IMR-90 (cell line): Measurements from ENCODE around the gene CD93. TPM values are rescaled to one million over a fixed set of nuclear protein-coding genes. Genes with fewer than 3 reads are reported as not detected.

Experiments
- ATAC-seq: fragments of 200-7000 bp; cut with Tn5 transposase; 2 replicates; pipeline ENCODE4 v1.9.1; 2020; ENCODE audit warnings: low read depth, mild to moderate bottlenecking, moderate library complexity
- BruUV-seq: library from RNA; stranded (reverse); fragments of 400-500 nt; replicated peaks from 2 replicates; lab custom pipeline; 2021; lab: Mats Ljungman, UMichigan
- CTCF ChIA-PET: fragments of 300-600 bp; formaldehyde crosslinking; extraction: SDS; loops from one replicate; lab custom pipeline; 2021; ENCODE audit warnings: antibody characterized with exemption; lab: Yijun Ruan, JAX
- POLR2A ChIA-PET: fragments of 300-600 bp; sonication (Branson Sonifier 250); formaldehyde crosslinking; loops from one replicate; lab custom pipeline; 2022; ENCODE audit warnings: antibody characterized with exemption; ENCODE audit not compliant: unreplicated experiment; lab: Charles Lee
- DNase-seq: peaks from one replicate; pipeline ENCODE4 v3.0.0; 2013
- H2AFZ ChIP-seq: replicated peaks from 2 replicates; pipeline ENCODE3; 2013; ENCODE audit warnings: low read length, mild to moderate bottlenecking; ENCODE audit not compliant: poor library complexity
- H2AK5ac ChIP-seq: 2 replicates; pipeline ENCODE4 v1.6.1; 2013; ENCODE audit warnings: low read depth, low read length, inconsistent platforms
- H2AK9ac ChIP-seq: replicated peaks from 2 replicates; pipeline ENCODE3; 2013; ENCODE audit warnings: mild to moderate bottlenecking, low read depth, low read length, moderate library complexity; ENCODE audit not compliant: poor library complexity
- H2BK120ac ChIP-seq: 2 replicates; pipeline ENCODE4 v1.6.1; 2013; ENCODE audit warnings: low read depth, low read length, inconsistent platforms
- H2BK15ac ChIP-seq: 3 replicates; pipeline ENCODE4 v1.6.1; 2013; ENCODE audit warnings: low read depth, low read length, inconsistent platforms
- H2BK20ac ChIP-seq: 2 replicates; pipeline ENCODE4 v1.6.1; 2013; ENCODE audit warnings: low read depth, mild to moderate bottlenecking, inconsistent platforms, low read length, moderate library complexity
- H2BK5ac ChIP-seq: 2 replicates; pipeline ENCODE4 v1.6.1; 2013; ENCODE audit warnings: mild to moderate bottlenecking, low read depth, low read length, inconsistent platforms; ENCODE audit not compliant: poor library complexity, severe bottlenecking
- H3K14ac ChIP-seq: replicated peaks from 2 replicates; pipeline ENCODE4 v1.6.1; 2013; ENCODE audit warnings: low read depth, low read length, inconsistent platforms
- H3K18ac ChIP-seq: 2 replicates; pipeline ENCODE4 v1.6.1; 2013; ENCODE audit warnings: low read depth, low read length, control low read depth
- H3K23ac ChIP-seq: 2 replicates; pipeline ENCODE4 v1.6.1; 2013; ENCODE audit warnings: low read depth, low read length, inconsistent platforms
- H3K27ac ChIP-seq: 2 replicates; pipeline ENCODE4 v1.5.1; 2013; ENCODE audit warnings: mild to moderate bottlenecking, control low read depth, low read length; ENCODE audit not compliant: insufficient read depth
- H3K27me3 ChIP-seq: 2 replicates; pipeline ENCODE4 v1.6.1; 2013; ENCODE audit warnings: low read length; ENCODE audit not compliant: control insufficient read depth, insufficient read depth
- H3K36me3 ChIP-seq: 2 replicates; pipeline ENCODE4 v1.6.1; 2013; ENCODE audit warnings: low read length, mixed read lengths; ENCODE audit not compliant: control insufficient read depth, insufficient read depth
- H3K4ac ChIP-seq: 2 replicates; pipeline ENCODE4 v1.6.1; 2013; ENCODE audit warnings: low read depth, low read length, inconsistent platforms
- H3K4me1 ChIP-seq: 2 replicates; pipeline ENCODE4 v1.6.1; 2013; ENCODE audit warnings: low read length, mixed read lengths; ENCODE audit not compliant: control insufficient read depth, insufficient read depth
- H3K4me2 ChIP-seq: 2 replicates; pipeline ENCODE4 v1.6.1; 2013; ENCODE audit warnings: low read depth, mild to moderate bottlenecking, control low read depth, low read length, moderate library complexity
- H3K4me3 ChIP-seq: 2 replicates; pipeline ENCODE4 v1.5.1; 2013; ENCODE audit warnings: low read depth, mild to moderate bottlenecking, control low read depth, low read length, moderate library complexity; ENCODE audit not compliant: insufficient read depth
- H3K56ac ChIP-seq: 2 replicates; pipeline ENCODE4 v1.6.1; 2013; ENCODE audit warnings: low read length, inconsistent platforms; ENCODE audit not compliant: insufficient read depth; ENCODE audit errors: extremely low read depth
- H3K79me1 ChIP-seq, 2 experiments: 2 replicates each; pipeline ENCODE4 v1.6.1; 2013; ENCODE audit warnings: low read length in 2 of 2, inconsistent platforms in 1 of 2, low read depth in 1 of 2
- H3K9ac ChIP-seq: 2 replicates; pipeline ENCODE4 v1.6.1; 2013; ENCODE audit warnings: low read depth, low read length, control low read depth
- H3K9me1 ChIP-seq: 2 replicates; pipeline ENCODE4 v1.6.1; 2013; ENCODE audit warnings: low read length, inconsistent platforms; ENCODE audit not compliant: insufficient read depth
- H3K9me3 ChIP-seq: 2 replicates; pipeline ENCODE4 v1.6.1; 2013; ENCODE audit warnings: low read length; ENCODE audit not compliant: control insufficient read depth, insufficient read depth
- H4K20me1 ChIP-seq: 2 replicates; pipeline ENCODE4 v1.6.1; 2013; ENCODE audit warnings: low read length, inconsistent platforms; ENCODE audit not compliant: insufficient read depth
- H4K5ac ChIP-seq: 2 replicates; pipeline ENCODE4 v1.6.1; 2013; ENCODE audit warnings: mild to moderate bottlenecking, low read depth, low read length, control low read depth
- H4K8ac ChIP-seq, 2 experiments: 2 replicates each; pipeline ENCODE4 v1.6.1; 2013; ENCODE audit warnings: low read depth in 2 of 2, low read length in 2 of 2, control low read depth in 1 of 2, inconsistent platforms in 1 of 2
- H4K91ac ChIP-seq: 2 replicates; pipeline ENCODE4 v1.6.1; 2013; ENCODE audit warnings: low read depth, low read length, inconsistent platforms; ENCODE audit not compliant: insufficient read depth
- BHLHE40 ChIP-seq: fragments of 150-350 bp; IDR thresholded peaks from 2 replicates; pipeline ENCODE4 v1.6.1; 2016; ENCODE audit warnings: mild to moderate bottlenecking, low read depth, low read length
- CEBPB ChIP-seq: IDR thresholded peaks from 2 replicates; pipeline ENCODE4 v1.6.1; 2012; ENCODE audit warnings: low read depth, low read length, improper control_type of control experiment
- CHD1 ChIP-seq: IDR thresholded peaks from 2 replicates; pipeline ENCODE4 v1.6.1; 2012; ENCODE audit warnings: low read depth, low read length, improper control_type of control experiment
- ELK1 ChIP-seq: fragments of 150-350 bp; IDR thresholded peaks from 2 replicates; pipeline ENCODE4 v1.6.1; 2016; ENCODE audit warnings: low read depth, mild to moderate bottlenecking, low read length, moderate library complexity, borderline replicate concordance
- MAFK ChIP-seq: IDR thresholded peaks from 2 replicates; pipeline ENCODE4 v1.6.1; 2012; ENCODE audit warnings: low read depth, low read length, improper control_type of control experiment
- MXI1 ChIP-seq: IDR thresholded peaks from 2 replicates; pipeline ENCODE4 v1.6.1; 2012; ENCODE audit warnings: low read depth, mild to moderate bottlenecking, low read length, moderate library complexity, borderline replicate concordance
- POLR2A ChIP-seq: IDR thresholded peaks from 2 replicates; pipeline ENCODE4 v1.6.1; 2012; ENCODE audit warnings: mild to moderate bottlenecking, low read depth, low read length
- RAD21 ChIP-seq: IDR thresholded peaks from 2 replicates; pipeline ENCODE4 v1.6.1; 2012; ENCODE audit warnings: low read length, improper control_type of control experiment
- RFX5 ChIP-seq: IDR thresholded peaks from 2 replicates; pipeline ENCODE4 v1.8.0; 2012; ENCODE audit warnings: low read depth, mild to moderate bottlenecking, low read length, moderate library complexity
- SMC3 ChIP-seq: fragments of 150-350 bp; IDR thresholded peaks from 2 replicates; pipeline ENCODE4 v1.6.1; 2016; ENCODE audit warnings: low read depth, mild to moderate bottlenecking, antibody characterized with exemption, low read length, moderate library complexity
- WGBS, 2 experiments: methylation state at CpG; one replicate each; pipeline versions ENCODE4 v1.1.5 to v1.1.7; 2013; ENCODE audit warnings: missing lambda C conversion rate in 2 of 2; ENCODE audit not compliant: insufficient read length in 1 of 2; ENCODE audit errors: extremely low coverage in 2 of 2; 5-methylcytosine and 5-hydroxymethylcytosine counted together
- dilution Hi-C: fragments of 300-500 bp; cut with HindIII; formaldehyde crosslinking; loops from one replicate; pipeline ENCODE4 v1.14.3; 2018; ENCODE audit warnings: low sequenced_read_pairs; ENCODE audit not compliant: unreplicated experiment
- in situ Hi-C: fragments of 300-500 bp; cut with MboI; formaldehyde crosslinking; loops from 3 replicates; pipeline ENCODE4 v1.14.3; 2019; ENCODE audit warnings: low sequenced_read_pairs, inconsistent platforms, mixed read lengths
- intact Hi-C: fragments of 100-400 bp; cut with micrococcal nuclease; formaldehyde crosslinking; loops from 2 replicates; pipeline ENCODE4 v1.10.0; 2022
- polyA plus RNA-seq, 3 experiments: library from polyadenylated mRNA; depleted of rRNA; stranded (reverse); fragments of >200 nt; gene quantifications; 2 replicates each; pipeline ENCODE4 v1.2.3, GENCODE V29; 2012; ENCODE audit warnings: low replicate concordance in 1 of 3
- total RNA-seq: library from RNA; depleted of rRNA; stranded (reverse); fragments of >200 nt; gene quantifications from 2 replicates; pipeline ENCODE4 v1.2.3, GENCODE V29; 2012
- TF ChIP-seq, protein P1 (sequence below): fragments of 150-350 bp; IDR thresholded peaks from 2 replicates; pipeline ENCODE4 v1.6.1; 2017; ENCODE audit warnings: mild to moderate bottlenecking, antibody characterized with exemption, low read length, low read depth
- TF ChIP-seq, protein P2 (sequence below): conservative IDR thresholded peaks from 2 replicates; pipeline ENCODE4 v1.5.1; 2012; ENCODE audit warnings: mild to moderate bottlenecking, low read depth, low read length, improper control_type of control experiment

Gene CD93
- total and polyA plus RNA-seq, 2 of the 4 experiments (the other 2 are of a cell fraction): under 0.01 to 0.02 TPM

- no peak for TF ChIP-seq MXI1
Measured at GRCh38 chr20:23103284-23104018, 17.3 kb upstream of the CD93 start (continued).

GRCh38 chr20:23101696-23102406 is 15.7 kb upstream of the CD93 start:
- no peak overlapping the region for H2BK15ac ChIP-seq
- ChIA-PET POLR2A (no interaction called here), CTCF (no interaction called here)
- in situ Hi-C loops (no loop called here), dilution Hi-C loops (no loop called here), intact Hi-C loops (no loop called here)
- H3K9ac ChIP-seq: no peak overlapping the region
- no peak overlapping the region for H2AK9ac ChIP-seq
- H3K9me1 ChIP-seq: no peaks in the 10 kb centered on the region
- H3K18ac ChIP-seq: no peak overlapping the region
- no peak overlapping the region for H2AK5ac ChIP-seq
- H3K79me1 ChIP-seq: no peaks in the 10 kb centered on the region
- no peak overlapping the region for H3K56ac ChIP-seq
- H3K23ac ChIP-seq: no peak overlapping the region
- no peak overlapping the region for H3K14ac ChIP-seq
- no peak overlapping the region for H4K91ac ChIP-seq
- WGBS, 2 experiments: 76% methylated on average over 2 of the region's 5 CpGs; no CpG with 5 or more reads in 1 of the 2 experiments
- H3K4me1 ChIP-seq: peaks cover 5% of the 10 kb centered on the region; the same call in 1 of the 2 replicates
- H4K5ac ChIP-seq: no peak overlapping the region
- no peak overlapping the region for H3K27ac ChIP-seq
- no peak for ATAC-seq
- H2AFZ ChIP-seq: no peak overlapping the region
- no peaks in the 10 kb centered on the region for H3K36me3 ChIP-seq
- H4K20me1 ChIP-seq: no peaks in the 10 kb centered on the region
- no peak overlapping the region for H3K4me3 ChIP-seq
- no peak overlapping the region for H2BK120ac ChIP-seq
- no peak overlapping the region for H3K4ac ChIP-seq
- no peak overlapping the region for H3K4me2 ChIP-seq
- no peak overlapping the region for H2BK5ac ChIP-seq
- no peak overlapping the region for H2BK20ac ChIP-seq
- peaks cover 22% of the 10 kb centered on the region; the same call in 1 of the 2 replicates for H3K27me3 ChIP-seq
- H3K9me3 ChIP-seq: no peaks in the 10 kb centered on the region
- BruUV-seq: no TSS peak
- no peak overlapping the region for H4K8ac ChIP-seq
- no peak for DNase-seq
- no peak for TF ChIP-seq RFX5
- TF ChIP-seq, protein P1, sequence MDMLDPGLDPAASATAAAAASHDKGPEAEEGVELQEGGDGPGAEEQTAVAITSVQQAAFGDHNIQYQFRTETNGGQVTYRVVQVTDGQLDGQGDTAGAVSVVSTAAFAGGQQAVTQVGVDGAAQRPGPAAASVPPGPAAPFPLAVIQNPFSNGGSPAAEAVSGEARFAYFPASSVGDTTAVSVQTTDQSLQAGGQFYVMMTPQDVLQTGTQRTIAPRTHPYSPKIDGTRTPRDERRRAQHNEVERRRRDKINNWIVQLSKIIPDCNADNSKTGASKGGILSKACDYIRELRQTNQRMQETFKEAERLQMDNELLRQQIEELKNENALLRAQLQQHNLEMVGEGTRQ: no peak
- TF ChIP-seq CEBPB: no peak
- TF ChIP-seq BHLHE40: no peak
- TF ChIP-seq, protein P2, sequence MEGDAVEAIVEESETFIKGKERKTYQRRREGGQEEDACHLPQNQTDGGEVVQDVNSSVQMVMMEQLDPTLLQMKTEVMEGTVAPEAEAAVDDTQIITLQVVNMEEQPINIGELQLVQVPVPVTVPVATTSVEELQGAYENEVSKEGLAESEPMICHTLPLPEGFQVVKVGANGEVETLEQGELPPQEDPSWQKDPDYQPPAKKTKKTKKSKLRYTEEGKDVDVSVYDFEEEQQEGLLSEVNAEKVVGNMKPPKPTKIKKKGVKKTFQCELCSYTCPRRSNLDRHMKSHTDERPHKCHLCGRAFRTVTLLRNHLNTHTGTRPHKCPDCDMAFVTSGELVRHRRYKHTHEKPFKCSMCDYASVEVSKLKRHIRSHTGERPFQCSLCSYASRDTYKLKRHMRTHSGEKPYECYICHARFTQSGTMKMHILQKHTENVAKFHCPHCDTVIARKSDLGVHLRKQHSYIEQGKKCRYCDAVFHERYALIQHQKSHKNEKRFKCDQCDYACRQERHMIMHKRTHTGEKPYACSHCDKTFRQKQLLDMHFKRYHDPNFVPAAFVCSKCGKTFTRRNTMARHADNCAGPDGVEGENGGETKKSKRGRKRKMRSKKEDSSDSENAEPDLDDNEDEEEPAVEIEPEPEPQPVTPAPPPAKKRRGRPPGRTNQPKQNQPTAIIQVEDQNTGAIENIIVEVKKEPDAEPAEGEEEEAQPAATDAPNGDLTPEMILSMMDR: no peak
- TF ChIP-seq MAFK: no peak
- no peak for TF ChIP-seq SMC3
- no peak for TF ChIP-seq CHD1
- TF ChIP-seq RAD21: no peak
- no peak for TF ChIP-seq POLR2A
- no peak for TF ChIP-seq ELK1
